K562 (cell line): ENCODE measurements around the gene HAAO. TPM values are rescaled to one million over a fixed set of nuclear protein-coding genes. Genes with fewer than 3 reads are reported as not detected.
A peak's percentile ranks its signal among the peaks of the same experiment; 100 is the strongest.

Source experiments
- CHD1 ChIP-seq: fragments of 200-600 bp; sonication (generic); IDR thresholded peaks from one replicate; pipeline ENCODE4 v1.6.1; 2012; ENCODE audit warnings: mild to moderate bottlenecking, moderate library complexity, low read length, inconsistent platforms
- CTBP1 ChIP-seq: fragments of 450-650 bp; IDR thresholded peaks from 2 replicates; pipeline ENCODE4 v1.6.1; 2016; ENCODE audit warnings: borderline replicate concordance
- CTCF ChIP-seq, 3 experiments: IDR thresholded peaks in 2 of 3; conservative IDR thresholded peaks in 1 of 3; 2 replicates each; pipeline ENCODE4 v1.5.1; 2011 to 2012; ENCODE audit warnings: low read length in 3 of 3, mild to moderate bottlenecking in 3 of 3, control low read depth in 2 of 3, improper control_type of control experiment in 1 of 3, inconsistent platforms in 1 of 3, low read depth in 1 of 3, mixed read lengths in 1 of 3, moderate library complexity in 1 of 3; ENCODE audit not compliant: insufficient read depth in 2 of 3
- HMG20B ChIP-seq: fragments of 250-450 bp; sonication (Bioruptor Pico); IDR thresholded peaks from 2 replicates; pipeline ENCODE4 v1.5.0; 2021; ENCODE audit warnings: mild to moderate bottlenecking
- ID3 ChIP-seq, 2 experiments: fragments of 250-450 bp in 1 of 2; fragments of 450-650 bp in 1 of 2; sonication (Bioruptor Pico) in 1 of 2; IDR thresholded peaks; 2 replicates each; pipeline versions ENCODE4 v1.6.1 to v1.8.0; 2016 to 2021; ENCODE audit warnings: mild to moderate bottlenecking in 2 of 2, moderate library complexity in 2 of 2, missing compliant biosample characterization in 1 of 2, missing genetic modification characterization in 1 of 2
- NR2C2 ChIP-seq, 2 experiments: fragments of 200-800 bp in 1 of 2; sonication (Bioruptor generic) in 1 of 2; sonication (generic) in 1 of 2; formaldehyde crosslinking in 1 of 2; IDR thresholded peaks; 2 replicates each; pipeline versions ENCODE4 v1.6.1 to v1.8.0; 2016 to 2022; ENCODE audit warnings: mild to moderate bottlenecking in 1 of 2, missing compliant biosample characterization in 1 of 2, missing genetic modification characterization in 1 of 2, missing genetic modification reagents in 1 of 2
- PRDM10 ChIP-seq: fragments of 450-650 bp; IDR thresholded peaks from 2 replicates; pipeline ENCODE4 v1.6.1; 2018; ENCODE audit not compliant: partially characterized antibody
- RB1 ChIP-seq: fragments of 450-650 bp; IDR thresholded peaks from 2 replicates; pipeline ENCODE4 v1.6.1; 2017; ENCODE audit warnings: low read depth, mild to moderate bottlenecking
- RBM25 ChIP-seq: fragments of 200-400 bp; formaldehyde crosslinking; IDR thresholded peaks from 2 replicates; pipeline ENCODE4 v1.6.1; 2018; ENCODE audit warnings: low read length, low read depth, moderate library complexity; ENCODE audit not compliant: severe bottlenecking
- SMARCC2 ChIP-seq: fragments of 450-650 bp; IDR thresholded peaks from 2 replicates; pipeline ENCODE4 v1.6.1; 2017; ENCODE audit warnings: antibody characterized with exemption, moderate library complexity, mild to moderate bottlenecking, low read depth
- TAF1 ChIP-seq: IDR thresholded peaks from 2 replicates; pipeline ENCODE4 v1.6.1; 2011; ENCODE audit warnings: mild to moderate bottlenecking, low read length, moderate library complexity; ENCODE audit not compliant: insufficient read depth, control insufficient read depth, severe bottlenecking; ENCODE audit errors: extremely low read depth
- TARDBP ChIP-seq: fragments of 450-650 bp; IDR thresholded peaks from 2 replicates; pipeline ENCODE4 v1.6.1; 2016
- TFAP4 ChIP-seq: sonication (generic); formaldehyde crosslinking; IDR thresholded peaks from 2 replicates; pipeline ENCODE4 v1.8.0; 2022; ENCODE audit warnings: missing genetic modification reagents, mild to moderate bottlenecking, moderate library complexity, borderline replicate concordance
- VEZF1 ChIP-seq: fragments of 200-800 bp; sonication (Bioruptor generic); IDR thresholded peaks from 2 replicates; pipeline ENCODE4 v1.6.1; 2017; ENCODE audit warnings: missing genetic modification characterization, missing compliant biosample characterization
- ZBTB7A ChIP-seq: IDR thresholded peaks from 2 replicates; pipeline ENCODE4 v1.6.1; 2011; ENCODE audit warnings: low read depth, mild to moderate bottlenecking, low read length, moderate library complexity, borderline replicate concordance; ENCODE audit not compliant: control insufficient read depth
- ZNF589 ChIP-seq: fragments of 200-800 bp; sonication (Bioruptor generic); IDR thresholded peaks from 2 replicates; pipeline ENCODE4 v1.6.1; 2016; ENCODE audit warnings: low read depth, missing genetic modification characterization, missing compliant biosample characterization
- ZNF696 ChIP-seq: fragments of 250-450 bp; sonication (Bioruptor Pico); conservative IDR thresholded peaks from 2 replicates; pipeline ENCODE4 v1.4.0; 2020; ENCODE audit warnings: mild to moderate bottlenecking, moderate library complexity
- ZNF766 ChIP-seq: fragments of 200-800 bp; sonication (Bioruptor generic); conservative IDR thresholded peaks from 2 replicates; pipeline ENCODE4 v1.6.1; 2016; ENCODE audit warnings: missing genetic modification characterization, missing compliant biosample characterization
- ZNF780A ChIP-seq: fragments of 250-450 bp; sonication (Bioruptor Pico); IDR thresholded peaks from 2 replicates; pipeline ENCODE4 v1.5.0; 2021; ENCODE audit warnings: mild to moderate bottlenecking
- polyA plus RNA-seq, 8 experiments: library from polyadenylated mRNA; depleted of rRNA in 4 of 8; stranded (reverse) in 5 of 8; unstranded in 3 of 8; fragments of >200 nt; fragmentation: Nextera tagmentation in 2 of 8; fragmentation: Illumina TruSeq in 1 of 8; extraction: Ambion mirVana in 2 of 8; extraction: Trizol in 1 of 8; gene quantifications; 2 replicates each; pipeline versions ENCODE4 v1.2.1 to v1.2.3, GENCODE V29; 2011 to 2014; ENCODE audit warnings: inconsistent platforms in 1 of 8, missing spikeins in 1 of 8
- total RNA-seq, 7 experiments: library from RNA; depleted of rRNA in 6 of 7; stranded (reverse); fragments of >200 nt in 6 of 7; fragmentation: Illumina TruSeq in 2 of 7; extraction: Trizol in 2 of 7; gene quantifications; 2 replicates each; pipeline versions ENCODE4 v1.2.1 to v1.2.3, GENCODE V29; 2011 to 2021; ENCODE audit warnings: low replicate concordance in 1 of 7

HAAO gene
- total and polyA plus RNA-seq, 9 of the 15 experiments (the other 6 are each of a cell fraction or from before 2014, with no cell fraction given) = not detected

GRCh38 chr2:42809819-42810120 lies 17.4 kb upstream of the HAAO start (continued):
- TF ChIP-seq ZNF589 (CRISPR knock-in tag) (no peak), PRDM10 (no peak), RBM25 (no peak), NR2C2 (CRISPR knock-in tag; IDR thresholded peaks at IDR 0.05) (no peak), NR2C2 (tag; IDR thresholded peaks at IDR 0.05) (peak; percentile 7; the same call in 1 of the 2 replicates), ZNF766 (CRISPR knock-in tag) (0 out of 2 replicates have a peak, but pooled peaks have one; percentile 1), TAF1 (peak; percentile 45), CTBP1 (no peak), ZNF780A (CRISPR knock-in tag) (no peak), ZBTB7A (peak; percentile 94), CHD1 (no peak), SMARCC2 (no peak), ID3 (CRISPR knock-in tag; IDR thresholded peaks at IDR 0.05) (no peak), ID3 (tag; IDR thresholded peaks at IDR 0.05) (no peak), RB1 (peak; percentile 69), ZNF696 (CRISPR knock-in tag) (no peak), TARDBP (no peak), CTCF (IDR thresholded peaks at IDR 0.05 in 2 of 3, conservative IDR thresholded peaks at IDR 0.05 in 1 of 3; ENCODE audit: insufficient read depth in 2 of 3, low read depth in 1 of 3, low read length in 3 of 3) (peak; percentile 32 to 72 (median 44); a peak in 5 of 6 replicates), HMG20B (no peak), TFAP4 (CRISPR knock-in tag) (no peak), VEZF1 (CRISPR knock-in tag) (peak; percentile 96)
